Esophagus squamous epithelium (tissue), 5 donors: ENCODE data around the gene LRRC53. TPM values are rescaled to one million over a fixed set of nuclear protein-coding genes. Genes with fewer than 3 reads are reported as not detected.

Experiments used
- DNase-seq: peaks from one replicate; lab custom pipeline; 2025; lab: John Stamatoyannopoulos, UW
- H3K27ac ChIP-seq, 4 donors: fragments of 200-600 bp; sonication (generic); one replicate each; pipeline ENCODE4 v1.5.1; 2016 to 2019; ENCODE audit warnings: mild to moderate bottlenecking in 1 of 4
- H3K27me3 ChIP-seq, 4 donors: fragments of 200-600 bp; sonication (generic); 1 replicate in 3 of 4; 2 replicates in 1 of 4; pipeline versions ENCODE4 v1.5.1 to v1.6.0; 2017 to 2021; ENCODE audit warnings: antibody characterized with exemption in 1 of 4
- H3K36me3 ChIP-seq, 3 donors: fragments of 200-600 bp; sonication (generic); one replicate each; pipeline ENCODE4 v1.5.1; 2016 to 2019
- H3K4me1 ChIP-seq, 3 donors: fragments of 200-600 bp; sonication (generic); one replicate each; pipeline ENCODE4 v1.5.1; 2017 to 2019
- H3K4me3 ChIP-seq, 4 donors: fragments of 200-600 bp; sonication (generic); 1 replicate in 3 of 4; 2 replicates in 1 of 4; pipeline ENCODE4 v1.5.1; 2016 to 2019; ENCODE audit warnings: mild to moderate bottlenecking in 2 of 4, moderate library complexity in 1 of 4
- H3K9me3 ChIP-seq, 3 donors: fragments of 200-600 bp; sonication (generic); one replicate each; pipeline ENCODE4 v1.5.1; 2016 to 2019
- POLR2A ChIP-seq, 4 donors: fragments of 450-650 bp; IDR thresholded peaks; one replicate each; pipeline ENCODE4 v1.6.1; 2017; ENCODE audit warnings: antibody characterized with exemption in 4 of 4, mild to moderate bottlenecking in 4 of 4, moderate library complexity in 3 of 4
- WGBS, 2 donors: methylation state at CpG; one replicate each; pipeline ENCODE4 v1.1.5; 2018; 5-methylcytosine and 5-hydroxymethylcytosine counted together
- intact Hi-C: fragments of 100-400 bp; cut with DNase I; formaldehyde crosslinking; loops from one replicate; pipeline ENCODE4 v1.15.0; 2022
- total RNA-seq, 4 donors: library from RNA; depleted of rRNA; stranded (reverse); fragments of >200 nt; gene quantifications; one replicate each; pipeline ENCODE4 v1.1.0, GENCODE V29; 2016
- TF ChIP-seq, protein P1 (sequence below), 6 experiments: fragments of 450-650 bp in 4 of 6; fragments of 200-600 bp in 2 of 6; sonication (generic) in 2 of 6; IDR thresholded peaks; one replicate each; pipeline ENCODE4 v1.5.1; 2016 to 2019; ENCODE audit warnings: antibody characterized with exemption in 6 of 6, mild to moderate bottlenecking in 4 of 6, moderate library complexity in 4 of 6
- donor health status: DM: yes; HTN: yes; CAD: no.

Gene LRRC53
- total RNA-seq, 4 donors from 2014 or later: not detected

- intact Hi-C loops: no loop called here
- no peak overlapping the region for H3K4me3 ChIP-seq
- no peak for DNase-seq
- no peaks in the 10 kb centered on the region for H3K4me1 ChIP-seq
- TF ChIP-seq, protein P1, sequence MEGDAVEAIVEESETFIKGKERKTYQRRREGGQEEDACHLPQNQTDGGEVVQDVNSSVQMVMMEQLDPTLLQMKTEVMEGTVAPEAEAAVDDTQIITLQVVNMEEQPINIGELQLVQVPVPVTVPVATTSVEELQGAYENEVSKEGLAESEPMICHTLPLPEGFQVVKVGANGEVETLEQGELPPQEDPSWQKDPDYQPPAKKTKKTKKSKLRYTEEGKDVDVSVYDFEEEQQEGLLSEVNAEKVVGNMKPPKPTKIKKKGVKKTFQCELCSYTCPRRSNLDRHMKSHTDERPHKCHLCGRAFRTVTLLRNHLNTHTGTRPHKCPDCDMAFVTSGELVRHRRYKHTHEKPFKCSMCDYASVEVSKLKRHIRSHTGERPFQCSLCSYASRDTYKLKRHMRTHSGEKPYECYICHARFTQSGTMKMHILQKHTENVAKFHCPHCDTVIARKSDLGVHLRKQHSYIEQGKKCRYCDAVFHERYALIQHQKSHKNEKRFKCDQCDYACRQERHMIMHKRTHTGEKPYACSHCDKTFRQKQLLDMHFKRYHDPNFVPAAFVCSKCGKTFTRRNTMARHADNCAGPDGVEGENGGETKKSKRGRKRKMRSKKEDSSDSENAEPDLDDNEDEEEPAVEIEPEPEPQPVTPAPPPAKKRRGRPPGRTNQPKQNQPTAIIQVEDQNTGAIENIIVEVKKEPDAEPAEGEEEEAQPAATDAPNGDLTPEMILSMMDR (IDR thresholded peaks at IDR 0.05): no peak
- TF ChIP-seq POLR2A (IDR thresholded peaks at IDR 0.05): no peak
- no peaks in the 10 kb centered on the region for H3K36me3 ChIP-seq
- H3K9me3 ChIP-seq: no peaks in the 10 kb centered on the region
- H3K27ac ChIP-seq: no peak overlapping the region
- H3K27me3 ChIP-seq: no peaks in the 10 kb centered on the region
- 70 to 84% methylated on average over 2 of the region's 2 CpGs for WGBS, 2 donors
These were observed 11.6 kb upstream of the LRRC53 start for GRCh38 chr1:74523873-74524480.

DNA sequence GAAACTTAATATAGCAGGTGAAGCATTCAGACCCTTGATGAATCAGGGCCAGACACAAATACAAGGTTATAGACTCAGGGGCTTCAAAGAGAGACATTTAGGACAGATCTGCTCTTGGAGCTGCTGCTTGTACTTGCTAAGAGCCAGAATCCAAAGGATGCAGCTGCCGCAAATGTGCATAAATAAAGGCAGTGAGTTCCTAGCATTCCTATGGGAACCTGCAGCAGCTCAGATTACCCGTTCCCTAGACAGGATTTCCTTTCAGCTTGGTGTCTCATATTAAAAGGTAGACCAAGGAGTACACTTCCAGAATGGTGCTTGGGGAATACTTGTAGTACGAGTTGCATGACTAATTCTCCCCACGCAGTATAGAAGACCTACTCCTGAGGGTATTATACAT is 9.7 kb upstream of the LRRC53 start:
- Histone ChIP-seq H3K27ac (no peak overlapping the region), H3K4me1 (no peaks in the 10 kb centered on the region), H3K4me3 (no peak overlapping the region), H3K9me3 (no peaks in the 10 kb centered on the region), H3K36me3 (no peaks in the 10 kb centered on the region), H3K27me3 (no peaks in the 10 kb centered on the region)
- TF ChIP-seq, protein P1 (IDR thresholded peaks at IDR 0.05): no peak
- TF ChIP-seq POLR2A (IDR thresholded peaks at IDR 0.05): no peak
- intact Hi-C loops: no loop called here
- 17 to 36% methylated on average over 4 of the region's 4 CpGs for WGBS, 2 donors
- no peak for DNase-seq

GRCh38 chr1:74517599-74518051 is 5.2 kb upstream of the LRRC53 start:
- H3K4me3 ChIP-seq: no peak overlapping the region
- no peak for DNase-seq
- intact Hi-C loops: no loop called here
- no peaks in the 10 kb centered on the region for H3K9me3 ChIP-seq
- H3K4me1 ChIP-seq: no peaks in the 10 kb centered on the region
- H3K36me3 ChIP-seq: no peaks in the 10 kb centered on the region
- WGBS, 2 donors: 81 to 85% methylated on average over 6 of the region's 6 CpGs
- TF ChIP-seq POLR2A (IDR thresholded peaks at IDR 0.05): no peak
- TF ChIP-seq, protein P1 (IDR thresholded peaks at IDR 0.05): no peak
- H3K27ac ChIP-seq: no peak overlapping the region
- H3K27me3 ChIP-seq: no peaks in the 10 kb centered on the region

GRCh38 chr1:74513411-74514300 is 1.2 kb upstream of the LRRC53 start:
- Histone ChIP-seq H3K4me3 (no peak overlapping the region), H3K36me3 (no peaks in the 10 kb centered on the region), H3K4me1 (no peaks in the 10 kb centered on the region), H3K9me3 (no peaks in the 10 kb centered on the region), H3K27me3 (no peaks in the 10 kb centered on the region), H3K27ac (no peak overlapping the region)
- DNase-seq: no peak
- no peak for TF ChIP-seq POLR2A (IDR thresholded peaks at IDR 0.05)
- TF ChIP-seq, protein P1 (IDR thresholded peaks at IDR 0.05): no peak
- 32 to 43% methylated on average over 8 of the region's 8 CpGs for WGBS, 2 donors
- intact Hi-C loops: no loop called here

- WGBS, 2 donors: 19 to 20% methylated on average over 3 of the region's 3 CpGs
- no peak for TF ChIP-seq POLR2A (IDR thresholded peaks at IDR 0.05)
- TF ChIP-seq, protein P1 (IDR thresholded peaks at IDR 0.05): no peak
- Histone ChIP-seq H3K36me3 (no peaks in the 10 kb centered on the region), H3K27ac (no peak overlapping the region), H3K9me3 (no peaks in the 10 kb centered on the region), H3K4me1 (no peaks in the 10 kb centered on the region), H3K27me3 (no peaks in the 10 kb centered on the region), H3K4me3 (no peak overlapping the region)
- intact Hi-C loops: no loop called here
- DNase-seq: no peak
These were observed 4.0 kb downstream of the LRRC53 start for GRCh38 chr1:74508449-74508848.
